ENCODE measurements around the gene ARL15.

- TF ChIP-seq EZH2phosphoT487 (IDR thresholded peaks at IDR 0.05; ENCODE audit: insufficient read depth, low read depth): no peak
- TF ChIP-seq EZH2 (IDR thresholded peaks at IDR 0.05; ENCODE audit: insufficient read depth, poor library complexity, severe bottlenecking): no peak
Measured at GRCh38 chr5:54344653-54345052, 34.3 kb upstream of the ARL15 start.
